Smooth muscle cell (in vitro differentiated cells): ENCODE measurements around the gene SIL1. TPM values are rescaled to one million over a fixed set of nuclear protein-coding genes. Genes with fewer than 3 reads are reported as not detected.

ENCODE experiments used
- DNase-seq: peaks from one replicate; lab custom pipeline; 2025; ENCODE audit not compliant: unreplicated experiment; lab: John Stamatoyannopoulos, UW
- H2AFZ ChIP-seq: fragments of 200-600 bp; sonication (generic); 2 replicates; pipeline ENCODE4 v1.6.0; 2016; ENCODE audit warnings: antibody characterized with exemption, low read depth, mild to moderate bottlenecking
- H3F3A ChIP-seq: fragments of 200-600 bp; sonication (generic); 2 replicates; pipeline ENCODE4 v1.6.0; 2017; ENCODE audit warnings: antibody characterized with exemption, low read depth
- H3K27ac ChIP-seq: fragments of 200-600 bp; sonication (generic); 2 replicates; pipeline ENCODE4 v1.5.1; 2016; ENCODE audit warnings: low read depth, mild to moderate bottlenecking
- H3K27me3 ChIP-seq: fragments of 200-600 bp; sonication (generic); 2 replicates; pipeline ENCODE4 v1.6.1; 2016; ENCODE audit warnings: low read depth, mild to moderate bottlenecking
- H3K36me3 ChIP-seq: fragments of 200-600 bp; sonication (generic); 2 replicates; pipeline ENCODE4 v1.5.1; 2016; ENCODE audit warnings: low read depth
- H3K4me1 ChIP-seq: fragments of 200-600 bp; sonication (generic); 2 replicates; pipeline ENCODE4 v1.5.1; 2016; ENCODE audit warnings: low read depth
- H3K4me2 ChIP-seq: fragments of 200-600 bp; sonication (generic); 2 replicates; pipeline ENCODE4 v1.6.0; 2016; ENCODE audit warnings: mild to moderate bottlenecking
- H3K4me3 ChIP-seq: fragments of 200-600 bp; sonication (generic); 2 replicates; pipeline ENCODE4 v1.5.1; 2016; ENCODE audit warnings: mild to moderate bottlenecking
- H3K79me2 ChIP-seq: fragments of 200-600 bp; sonication (generic); 2 replicates; pipeline ENCODE4 v1.6.0; 2016; ENCODE audit warnings: low read depth, mild to moderate bottlenecking
- H3K9ac ChIP-seq: fragments of 200-600 bp; sonication (generic); 2 replicates; pipeline ENCODE4 v1.6.0; 2016; ENCODE audit warnings: low read depth
- H3K9me3 ChIP-seq: fragments of 200-600 bp; sonication (generic); replicated peaks from 2 replicates; pipeline ENCODE4 v1.5.1; 2016; ENCODE audit warnings: low read depth
- H4K20me1 ChIP-seq: fragments of 200-600 bp; sonication (generic); 2 replicates; pipeline ENCODE4 v1.6.0; 2016; ENCODE audit warnings: low read depth
- CTCF ChIP-seq: fragments of 200-600 bp; sonication (generic); IDR thresholded peaks from 2 replicates; pipeline ENCODE4 v1.5.1; 2017; ENCODE audit warnings: borderline replicate concordance, mild to moderate bottlenecking, antibody characterized with exemption; ENCODE audit not compliant: insufficient read depth, poor library complexity, severe bottlenecking
- WGBS: methylation state at CpG from one replicate; pipeline ENCODE4 v1.1.7; 2016; ENCODE audit warnings: low lambda C conversion rate; 5-methylcytosine and 5-hydroxymethylcytosine counted together
- polyA plus RNA-seq: library from polyadenylated mRNA; unstranded; fragments of >200 nt; fragmentation: Nextera tagmentation; extraction: Ambion mirVana; gene quantifications from 2 replicates; pipeline ENCODE4 v1.2.1, GENCODE V29; 2016
- total RNA-seq: library from RNA; depleted of rRNA; stranded (reverse); fragments of >200 nt; gene quantifications from 2 replicates; pipeline ENCODE4 v1.2.3, GENCODE V29; 2014

SIL1 gene
- total and polyA plus RNA-seq, 2 experiments from 2014 or later: 45.5 to 119 TPM

GRCh38 chr5:139063664-139064054 is 134.5 kb downstream of the SIL1 start:
- H3F3A ChIP-seq: no peaks in the 10 kb centered on the region
- no peaks in the 10 kb centered on the region for H3K27me3 ChIP-seq
- peaks cover 4% of the 10 kb centered on the region for H3K79me2 ChIP-seq
- no peaks in the 10 kb centered on the region for H3K36me3 ChIP-seq
- no peak overlapping the region for H3K4me3 ChIP-seq
- no peaks in the 10 kb centered on the region for H3K9me3 ChIP-seq
- H4K20me1 ChIP-seq: peaks cover 12% of the 10 kb centered on the region
- 100% methylated on average over 1 of the region's 1 CpG for WGBS
- peaks cover 25% of the 10 kb centered on the region for H3K4me1 ChIP-seq
- H2AFZ ChIP-seq: no peak overlapping the region
- no peak overlapping the region for H3K27ac ChIP-seq
- TF ChIP-seq CTCF: no peak
- H3K9ac ChIP-seq: no peak overlapping the region
- no peak overlapping the region for H3K4me2 ChIP-seq
- DNase-seq: no peak

- Histone ChIP-seq H3K27me3 (no peaks in the 10 kb centered on the region), H3K9me3 (no peaks in the 10 kb centered on the region), H3K4me1 (peaks cover 29% of the 10 kb centered on the region), H3K4me2 (no peak overlapping the region), H3K9ac (no peak overlapping the region), H3K27ac (no peak overlapping the region), H3F3A (no peaks in the 10 kb centered on the region), H3K36me3 (no peaks in the 10 kb centered on the region), H3K79me2 (peaks cover 4% of the 10 kb centered on the region), H4K20me1 (peaks cover 10% of the 10 kb centered on the region), H3K4me3 (no peak overlapping the region), H2AFZ (no peak overlapping the region)
- DNase-seq: no peak
- 94% methylated on average over 1 of the region's 1 CpG for WGBS
- TF ChIP-seq CTCF: no peak
Observed at GRCh38 chr5:139062910-139063663, 135.1 kb downstream of the SIL1 start.

GRCh38 chr5:139061856-139062255 is 136.3 kb downstream of the SIL1 start:
- Histone ChIP-seq H3K9me3 (no peaks in the 10 kb centered on the region), H3K27ac (peak overlapping the region; percentile 83), H3K4me1 (peaks cover 29% of the 10 kb centered on the region), H3K4me2 (peak overlapping the region; percentile 75), H3K9ac (peak overlapping the region; percentile 75), H4K20me1 (peaks cover 4% of the 10 kb centered on the region), H3K36me3 (no peaks in the 10 kb centered on the region), H3K79me2 (peaks cover 4% of the 10 kb centered on the region), H3K4me3 (no peak overlapping the region), H2AFZ (no peak overlapping the region), H3F3A (no peaks in the 10 kb centered on the region), H3K27me3 (no peaks in the 10 kb centered on the region)
- WGBS: 47% methylated on average over 4 of the region's 4 CpGs
- no peak for DNase-seq
- TF ChIP-seq CTCF: no peak

GRCh38 chr5:139061274-139061673 is 136.9 kb downstream of the SIL1 start:
- Histone ChIP-seq H4K20me1 (peaks cover 4% of the 10 kb centered on the region), H2AFZ (no peak overlapping the region), H3K9me3 (no peaks in the 10 kb centered on the region), H3K4me2 (peak overlapping the region; percentile 75), H3K4me1 (peaks cover 29% of the 10 kb centered on the region), H3K27ac (peak overlapping the region; percentile 83), H3K36me3 (no peaks in the 10 kb centered on the region), H3K4me3 (no peak overlapping the region), H3K9ac (peak overlapping the region; percentile 75), H3F3A (no peaks in the 10 kb centered on the region), H3K27me3 (no peaks in the 10 kb centered on the region), H3K79me2 (peaks cover 4% of the 10 kb centered on the region)
- WGBS: 34% methylated on average over 5 of the region's 5 CpGs
- no peak for TF ChIP-seq CTCF
- no peak for DNase-seq
